Panc1 (cell line): ENCODE results near the gene DLG5.

Source experiments
- CTCF ChIP-seq: fragments of 450-650 bp; IDR thresholded peaks from 2 replicates; pipeline ENCODE4 v1.5.1; 2017; ENCODE audit warnings: mild to moderate bottlenecking
- POLR2AphosphoS5 ChIP-seq: IDR thresholded peaks from 2 replicates; pipeline ENCODE4 v1.6.1; 2012; ENCODE audit warnings: mild to moderate bottlenecking, low read depth, low read length, moderate library complexity
- SIN3A ChIP-seq: IDR thresholded peaks from 2 replicates; pipeline ENCODE4 v1.6.1; 2012; ENCODE audit warnings: low read depth, mild to moderate bottlenecking, low read length, moderate library complexity, borderline replicate concordance; ENCODE audit not compliant: insufficient read depth

DNA sequence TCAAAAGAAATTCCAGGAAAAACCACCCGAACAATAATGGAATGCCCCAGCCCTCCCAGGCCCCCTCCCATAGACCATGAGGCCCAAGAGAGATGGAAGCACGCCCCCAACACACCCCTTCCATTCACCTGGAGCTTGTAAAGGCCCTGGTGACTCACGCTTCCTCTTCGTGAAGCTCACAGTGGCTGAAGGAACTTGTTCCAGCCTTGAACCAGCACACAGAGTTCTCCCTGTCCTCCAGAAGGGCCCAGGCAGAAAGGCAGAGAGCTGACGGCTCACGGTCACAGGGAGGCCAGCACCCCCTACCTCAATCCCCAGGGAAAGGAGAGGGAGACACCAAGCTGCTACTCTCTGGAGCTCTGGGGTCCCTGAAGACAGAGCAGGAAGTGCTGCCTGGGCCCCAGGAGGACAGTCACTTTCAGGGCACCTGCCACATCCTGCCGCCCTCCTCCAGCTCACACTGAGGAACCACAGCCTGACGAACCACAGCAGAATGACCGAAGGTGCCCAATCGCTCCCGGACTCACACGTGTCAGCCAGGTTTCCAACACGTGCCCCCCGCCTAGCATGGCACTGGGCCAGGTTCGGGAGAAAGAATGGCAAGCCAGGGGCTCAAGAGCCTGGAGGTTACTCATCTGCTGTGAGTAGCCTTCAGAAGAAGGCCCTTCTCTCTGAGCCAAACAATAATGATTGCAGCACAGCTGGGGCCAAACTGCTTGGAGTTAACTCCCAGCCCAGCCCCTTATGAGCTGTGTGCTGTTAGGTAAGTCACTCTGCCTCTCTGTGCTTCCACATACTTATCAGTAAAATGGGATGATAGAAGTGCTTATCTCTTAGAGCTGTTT lies 52.8 kb downstream of the DLG5 start:
- TF ChIP-seq CTCF (no peak), POLR2AphosphoS5 (no peak), SIN3A (no peak)
